HG03039 (cell line): ENCODE results near the gene PAX8.

Source experiments
- ATAC-seq: cut with Tn5 transposase; IDR thresholded peaks from one replicate; pipeline ENCODE4 v1.9.1; 2021; ENCODE audit warnings: mild to moderate bottlenecking, moderate library complexity; ENCODE audit not compliant: unreplicated experiment

PAX8 gene

DNA sequence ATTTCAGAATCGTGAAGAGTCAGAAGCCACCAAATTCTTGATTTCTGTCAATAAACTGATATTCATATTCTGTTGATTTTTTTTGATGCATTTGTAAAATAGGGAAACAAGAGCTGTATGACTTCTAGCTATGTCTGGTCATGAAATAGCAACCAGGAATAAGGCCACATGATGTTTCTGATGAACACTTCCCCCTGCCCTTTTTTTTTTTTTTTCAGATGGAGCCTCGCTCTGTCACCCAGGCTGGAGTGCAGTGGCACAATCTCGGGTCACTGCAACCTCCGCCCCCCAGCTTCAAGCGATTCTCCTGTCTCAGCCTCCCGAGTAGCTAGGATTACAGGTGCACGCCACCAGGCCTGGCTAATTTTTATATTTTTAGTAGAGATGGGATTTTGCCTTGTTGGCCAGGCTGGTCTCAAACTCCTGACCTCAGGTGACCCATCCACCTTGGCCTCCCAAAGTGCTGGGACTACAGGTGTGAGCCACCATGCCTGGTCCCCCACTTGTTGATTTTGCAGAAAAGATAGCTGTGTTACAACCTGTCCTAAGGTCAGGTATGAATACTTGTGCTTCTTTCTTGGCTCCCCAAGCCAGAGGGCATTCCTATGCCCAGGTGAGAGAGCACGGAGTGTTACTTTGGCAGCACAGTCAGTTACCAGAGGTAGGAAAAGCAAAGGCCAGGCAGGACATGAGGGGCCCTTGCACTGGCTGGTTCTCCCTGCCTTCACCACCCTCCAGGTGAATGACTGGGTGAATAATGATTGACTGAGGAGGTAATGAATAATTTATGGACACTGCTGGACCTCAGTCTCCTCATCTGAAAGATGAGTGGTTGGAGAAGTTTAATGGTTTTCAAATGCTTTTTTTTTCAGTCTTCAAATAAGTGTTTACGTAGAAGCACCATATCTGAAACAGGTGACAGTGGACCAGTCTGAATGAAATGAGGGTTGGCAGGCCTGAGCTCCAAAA, 39.6 kb downstream of the PAX8 start:
- ATAC-seq, result no peak

DNA sequence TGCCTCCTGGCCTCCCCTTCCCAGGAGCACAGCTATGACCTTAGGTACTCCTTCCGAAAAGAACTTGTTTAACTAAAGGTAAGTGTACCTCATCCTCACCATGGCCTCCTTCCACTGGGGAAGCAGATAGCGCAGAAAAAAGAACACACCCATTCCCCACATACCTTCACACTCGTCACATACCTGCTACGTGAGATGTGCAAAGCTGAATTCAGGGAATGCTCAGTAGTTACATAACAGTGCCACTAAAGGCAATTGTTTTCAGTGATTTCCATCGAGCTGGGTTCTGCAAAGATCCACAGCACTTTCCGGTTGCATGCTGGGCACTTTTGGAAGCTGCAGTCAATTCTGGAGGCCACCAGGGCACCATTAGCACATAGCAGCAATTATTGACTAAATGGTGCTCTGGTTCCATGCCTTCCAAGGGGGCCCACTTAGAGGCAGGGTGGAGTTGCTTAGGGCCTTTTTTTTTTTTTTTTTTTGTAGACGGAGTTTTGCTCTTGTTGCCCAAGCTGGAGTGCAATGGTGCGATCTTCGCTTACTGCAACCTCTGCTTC, 41.0 kb downstream of the PAX8 start:
- no peak for ATAC-seq

DNA sequence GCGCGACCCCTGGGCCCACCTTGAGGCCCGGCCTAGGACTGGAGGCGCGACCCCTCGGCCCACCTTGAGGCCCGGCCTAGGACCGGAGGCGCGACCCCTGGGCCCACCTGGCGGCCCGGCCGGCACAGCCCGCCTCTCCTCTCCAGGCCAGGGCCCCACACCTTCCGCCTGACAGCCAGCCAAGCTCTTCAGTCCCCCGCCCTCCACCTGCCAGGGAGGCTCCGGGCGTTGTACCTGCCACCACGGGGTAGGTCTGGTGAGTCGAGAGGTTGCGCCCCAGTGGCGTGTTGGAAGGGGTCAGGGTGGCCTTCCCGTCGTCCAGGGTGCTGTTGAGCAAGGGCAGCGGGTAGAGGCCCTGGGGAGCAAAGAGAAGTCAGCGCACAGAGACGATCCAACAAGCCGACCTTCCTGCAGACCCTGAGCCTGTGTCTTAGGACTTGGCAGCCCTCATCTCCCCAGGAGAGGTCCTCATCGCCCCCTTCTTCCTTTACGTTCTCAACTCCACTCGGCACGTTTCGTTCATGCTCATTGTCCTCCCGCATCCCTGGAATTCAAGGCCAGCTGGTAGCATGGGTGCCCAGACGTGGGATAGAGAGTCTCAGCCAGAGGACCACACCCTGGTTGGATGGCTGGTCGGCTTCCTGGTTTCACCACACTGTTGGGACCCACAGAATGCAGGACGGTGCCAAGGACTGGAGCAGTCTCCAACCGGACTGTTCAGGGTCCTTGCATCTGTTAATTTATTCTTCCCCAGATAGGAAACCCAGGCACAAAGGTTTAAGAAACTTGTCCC, 42.2 kb downstream of the PAX8 start:
- ATAC-seq, result no peak

DNA sequence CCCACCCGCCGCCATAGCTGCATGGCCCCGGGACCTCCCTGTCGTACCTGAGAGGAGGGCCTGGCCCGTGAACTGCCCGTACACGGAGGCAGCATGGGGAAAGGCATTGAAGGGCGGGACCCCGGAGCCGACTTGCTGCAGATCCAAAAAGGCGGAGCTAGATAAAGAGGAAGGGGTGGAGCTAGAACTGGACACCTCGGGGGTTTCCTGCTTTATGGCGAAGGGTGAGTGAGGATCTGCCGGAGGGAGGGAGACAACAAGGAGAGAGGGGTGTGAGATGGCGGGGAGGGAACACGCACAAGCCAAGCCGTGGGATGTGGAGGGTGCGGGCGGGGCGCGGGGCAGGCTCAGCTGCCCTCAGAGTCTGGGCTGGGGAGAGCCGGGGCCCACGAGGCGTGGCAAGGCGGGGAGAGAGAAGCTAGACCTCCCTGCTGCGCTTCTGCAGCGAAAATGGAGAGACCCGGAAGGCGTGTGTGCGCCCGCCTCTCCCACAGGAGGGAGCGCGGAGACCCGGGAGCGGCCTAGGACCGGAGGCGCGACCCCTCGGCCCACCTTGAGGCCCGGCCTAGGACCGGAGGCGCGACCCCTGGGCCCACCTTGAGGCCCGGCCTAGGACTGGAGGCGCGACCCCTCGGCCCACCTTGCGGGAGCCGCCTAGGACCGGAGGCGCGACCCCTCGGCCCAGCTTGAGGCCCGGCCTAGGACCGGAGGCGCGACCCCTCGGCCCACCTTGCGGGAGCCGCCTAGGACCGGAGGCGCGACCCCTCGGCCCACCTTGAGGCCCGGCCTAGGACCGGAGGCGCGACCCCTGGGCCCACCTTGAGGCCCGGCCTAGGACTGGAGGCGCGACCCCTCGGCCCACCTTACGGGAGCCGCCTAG, 43.1 kb downstream of the PAX8 start:
- peak; percentile 78 for ATAC-seq

DNA sequence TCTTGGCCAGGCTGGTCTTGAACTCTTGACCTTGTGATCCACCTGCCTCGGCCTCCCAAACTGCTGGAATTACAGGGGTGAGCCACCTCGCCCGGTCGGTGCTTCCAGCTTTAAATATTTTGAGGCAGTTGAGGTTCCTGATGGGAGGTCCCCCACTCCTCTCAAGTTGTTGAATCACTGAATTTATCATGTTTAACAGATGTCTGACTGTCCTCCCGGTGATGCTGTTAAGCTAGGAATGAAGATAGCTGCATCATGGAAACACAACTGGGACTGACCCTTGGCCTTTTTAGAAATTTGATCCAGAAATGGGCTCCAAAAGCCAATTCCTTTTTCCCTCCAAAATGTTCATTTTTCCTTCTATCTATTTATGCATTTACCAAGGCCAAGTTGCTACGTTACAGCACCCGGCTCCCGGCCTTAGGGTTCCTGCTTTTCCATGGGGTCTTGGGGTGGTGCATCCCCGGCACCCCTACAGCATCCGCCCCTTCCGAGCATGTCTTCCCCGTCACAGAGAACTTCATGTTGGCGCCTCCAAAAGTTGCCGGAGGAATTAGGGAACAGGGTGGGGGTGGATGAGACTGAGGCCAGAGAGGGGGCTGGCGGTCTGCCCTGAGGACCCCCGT, 43.9 kb downstream of the PAX8 start:
- ATAC-seq, result no peak

DNA sequence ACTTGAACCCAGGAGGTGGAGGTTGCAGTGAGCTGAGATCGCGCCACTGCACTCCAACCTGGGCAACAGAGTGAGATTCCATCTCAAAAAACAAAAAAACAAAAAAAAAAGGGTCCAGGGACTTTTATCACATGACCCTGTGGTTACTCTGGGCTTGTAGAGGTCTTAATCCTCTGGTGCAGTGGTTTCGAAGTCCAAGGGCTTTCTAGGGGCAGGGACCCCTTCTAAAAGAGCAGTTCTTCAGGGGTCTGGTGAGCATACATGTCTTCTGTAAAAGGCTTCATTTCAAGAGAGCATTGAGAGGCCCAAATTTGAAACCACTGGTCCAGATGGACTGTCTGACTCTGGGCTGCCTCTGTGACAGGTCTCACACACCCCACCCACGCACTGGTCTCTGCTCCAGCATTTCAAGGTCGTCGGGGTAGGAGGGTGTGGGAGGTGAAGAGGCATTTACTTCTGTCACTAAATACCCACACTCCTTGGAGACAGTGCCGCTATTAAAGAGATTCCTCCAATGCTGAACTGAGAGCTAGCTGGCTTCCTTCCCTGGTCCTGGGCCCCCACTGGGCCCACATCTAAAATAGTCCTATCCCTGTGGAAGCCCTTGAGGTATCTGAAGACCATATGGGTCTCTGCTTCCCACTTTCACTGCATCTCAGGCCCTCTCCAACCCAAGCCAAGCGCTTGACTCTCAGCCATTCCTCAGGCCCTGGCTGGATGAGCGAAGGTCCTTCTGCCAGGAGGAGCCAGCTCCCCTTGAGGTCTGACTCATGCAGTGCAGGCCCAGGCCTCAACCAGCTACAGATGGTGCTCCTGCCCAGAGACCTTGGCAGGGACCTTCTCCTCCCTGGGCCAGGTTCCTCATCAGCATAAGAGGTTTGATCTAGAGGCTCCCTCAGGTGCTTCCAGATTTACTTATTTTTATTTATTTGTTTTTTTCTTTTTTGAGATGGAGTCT, 44.8 kb downstream of the PAX8 start:
- ATAC-seq, result no peak

DNA sequence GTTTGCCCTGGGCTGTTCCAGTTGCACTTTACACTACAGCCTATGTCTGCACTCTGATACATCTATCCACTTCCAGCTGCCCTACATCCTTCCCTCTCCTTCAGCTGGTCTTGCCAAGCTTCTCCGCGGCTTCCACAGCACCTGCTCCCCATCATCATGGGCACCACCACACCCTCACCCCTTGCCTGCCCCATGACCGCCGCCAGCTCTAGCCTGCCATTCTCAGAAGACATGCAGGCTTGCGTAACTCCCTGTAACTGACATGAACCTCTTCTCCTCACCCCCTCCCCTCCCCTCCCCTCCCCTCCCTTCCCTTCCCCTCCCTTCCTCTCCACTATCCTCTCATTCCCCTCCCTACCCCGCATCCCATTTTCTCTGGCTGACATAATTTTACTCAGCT, 46.0 kb downstream of the PAX8 start:
- ATAC-seq, result no peak

DNA sequence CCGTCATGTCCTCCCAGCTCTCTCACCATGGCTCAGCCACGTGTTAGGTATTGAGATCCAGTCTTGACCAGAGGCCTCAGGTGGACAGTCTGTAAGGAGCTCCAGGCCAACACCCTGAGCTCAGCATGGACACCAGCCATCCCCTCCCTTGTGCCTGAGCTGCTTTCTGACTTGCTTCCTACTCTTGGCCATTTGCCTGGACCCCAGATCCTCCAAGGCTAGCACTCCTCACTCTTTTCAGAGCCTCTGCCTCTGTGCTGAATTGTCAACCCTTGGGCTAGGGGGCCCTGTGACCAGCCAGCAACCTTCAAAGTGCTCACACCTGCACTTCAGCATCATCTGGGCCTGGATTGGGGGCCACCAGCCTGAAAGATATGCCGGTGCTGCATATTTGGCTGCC, 46.6 kb downstream of the PAX8 start:
- no peak for ATAC-seq

DNA sequence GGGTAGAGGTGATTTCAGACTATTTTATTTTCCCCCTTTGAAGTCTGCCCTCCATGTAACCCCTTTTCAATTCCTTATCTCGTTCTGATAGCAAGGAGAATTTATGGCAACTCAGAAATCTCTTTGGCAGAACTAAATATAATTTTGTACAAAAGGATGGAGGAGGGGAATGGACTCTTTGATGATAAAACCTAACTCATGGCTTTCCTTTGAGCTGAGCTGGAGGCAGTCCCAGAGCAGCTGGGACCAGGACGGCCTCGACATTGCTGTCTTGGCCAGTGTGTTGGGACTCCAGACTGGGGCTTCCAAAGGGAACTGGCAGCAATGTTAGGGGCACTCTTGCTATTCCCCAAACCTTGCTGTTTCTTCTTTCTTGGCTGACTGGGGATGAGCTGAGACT, 47.7 kb downstream of the PAX8 start:
- no peak for ATAC-seq

DNA sequence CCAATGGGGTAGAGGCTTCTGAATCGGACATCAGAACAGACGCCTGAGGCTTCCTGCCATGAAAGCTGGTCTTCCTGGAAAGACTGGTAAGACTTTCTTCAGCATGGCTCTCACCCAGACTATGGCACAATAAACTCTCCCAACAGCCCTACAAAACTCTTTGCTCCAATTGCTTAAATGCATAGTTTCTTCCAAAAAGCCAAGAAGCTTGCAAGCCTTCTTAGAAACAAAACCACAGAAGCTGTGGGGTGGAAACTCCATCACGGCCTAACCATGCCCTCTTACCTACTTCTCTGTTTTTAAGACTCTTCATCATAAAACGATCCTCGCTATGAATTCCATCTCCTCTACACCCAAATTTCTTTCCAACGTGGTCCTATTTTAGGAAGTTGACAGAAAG, 48.2 kb downstream of the PAX8 start:
- ATAC-seq, result no peak

DNA sequence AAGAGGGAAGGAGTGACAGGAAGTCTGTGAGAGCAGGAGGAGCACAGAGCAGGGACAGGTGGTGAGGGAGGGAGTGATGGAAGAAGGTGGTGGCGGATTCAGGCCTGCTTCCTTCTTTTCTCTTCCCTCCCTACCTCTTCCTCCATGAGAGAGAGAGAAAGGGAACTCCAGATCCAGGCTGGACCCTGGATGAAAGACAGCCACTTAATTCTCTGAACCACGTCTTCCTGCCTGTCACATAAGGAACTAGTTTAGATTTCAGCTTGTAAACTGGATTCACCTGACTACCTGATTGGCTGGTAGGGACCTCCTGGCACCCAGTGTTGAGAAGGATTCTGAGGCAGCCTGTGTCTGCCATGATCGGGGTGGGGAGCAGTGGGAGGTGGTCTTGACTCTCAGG, 48.9 kb downstream of the PAX8 start:
- ATAC-seq, result no peak

DNA sequence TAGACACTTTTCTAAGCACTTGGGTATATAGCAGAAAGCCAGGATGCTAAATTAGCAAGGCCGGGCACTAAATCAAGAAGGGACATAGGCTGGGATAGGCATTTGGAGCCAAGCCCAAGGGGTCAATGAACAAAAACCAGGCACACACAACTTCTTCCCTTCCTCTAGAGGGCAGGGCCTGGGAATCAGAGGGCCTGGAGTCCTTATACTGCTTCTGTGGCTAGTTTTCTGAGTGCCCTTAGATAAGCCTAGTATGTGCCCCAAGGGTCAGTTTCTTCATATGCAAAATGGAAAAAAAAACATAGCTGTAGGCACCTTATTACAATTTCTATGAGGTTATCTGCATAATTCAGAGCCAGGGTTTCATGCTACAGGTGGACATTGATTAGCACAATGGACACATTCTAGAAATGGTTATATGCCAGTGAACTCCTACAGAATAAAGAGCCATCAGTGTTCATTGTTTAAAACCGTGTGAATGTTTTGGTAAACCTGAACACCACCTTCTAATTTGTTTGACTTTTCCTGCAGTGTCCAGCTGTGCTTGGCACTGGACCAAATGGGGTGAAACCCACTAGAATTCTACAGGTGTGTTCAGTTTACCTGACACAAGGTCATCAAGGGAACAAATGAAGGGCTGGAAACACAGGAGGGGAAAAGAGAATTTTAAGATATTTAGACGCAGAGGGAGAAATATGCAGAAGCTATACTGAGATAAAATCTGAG, 49.6 kb downstream of the PAX8 start:
- ATAC-seq, result no peak

DNA sequence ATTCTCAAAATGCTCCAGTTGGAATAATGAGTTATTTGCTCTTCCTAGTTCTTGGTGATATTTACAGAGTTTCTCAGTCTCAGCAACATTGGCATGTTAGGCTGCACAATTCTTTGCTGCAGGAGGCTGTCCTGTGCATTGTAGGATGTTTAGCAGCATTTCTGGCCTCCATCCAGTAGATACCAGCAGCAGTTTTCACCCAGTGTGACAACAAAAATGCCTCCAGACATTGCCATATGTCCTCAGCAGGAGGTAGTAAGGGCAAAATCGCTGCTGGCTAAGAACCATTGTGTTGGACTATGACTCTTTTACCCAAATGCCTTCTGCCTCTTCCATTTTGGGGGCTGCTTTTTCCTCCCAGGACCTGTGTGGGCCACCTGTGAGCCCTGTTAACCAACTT, 50.4 kb downstream of the PAX8 start:
- no peak for ATAC-seq

DNA sequence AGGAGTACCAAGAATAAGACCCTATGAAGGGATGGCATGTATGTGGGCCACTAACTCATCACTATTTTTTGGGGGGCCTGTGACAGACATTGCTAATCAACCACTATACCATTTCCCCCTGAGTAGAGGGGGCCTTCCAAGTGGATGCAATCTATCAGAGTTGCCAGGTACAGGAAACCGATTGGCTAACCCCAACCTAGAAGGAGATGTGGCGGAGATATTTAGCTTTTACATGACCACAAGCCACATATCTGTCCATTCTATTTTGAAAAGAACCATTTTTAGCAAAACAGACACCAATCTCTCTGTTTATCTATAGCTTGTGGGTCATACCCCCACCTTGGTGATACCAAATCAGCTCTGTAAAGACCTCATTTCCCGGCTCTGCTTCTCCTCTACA, 51.0 kb downstream of the PAX8 start:
- ATAC-seq, result no peak

DNA sequence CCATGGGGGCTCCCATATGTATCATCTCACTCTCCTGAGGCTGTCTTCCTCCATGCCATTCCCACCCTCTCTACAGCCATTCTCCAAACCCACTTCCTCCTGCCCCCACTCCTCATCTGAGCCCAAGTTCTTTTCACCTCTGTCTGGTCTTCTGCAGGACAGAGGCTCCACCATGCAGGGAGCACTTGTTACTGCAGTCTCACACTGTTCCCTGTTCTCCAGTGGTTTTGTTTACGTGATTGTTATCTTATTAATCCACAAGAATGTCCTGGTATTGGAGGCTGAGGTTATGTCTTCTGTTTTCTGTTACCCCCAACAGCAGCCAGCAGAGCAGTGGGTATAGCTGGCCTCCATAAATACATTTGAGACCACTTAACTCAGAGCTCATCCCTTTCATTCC, 51.4 kb downstream of the PAX8 start:
- no peak for ATAC-seq

DNA sequence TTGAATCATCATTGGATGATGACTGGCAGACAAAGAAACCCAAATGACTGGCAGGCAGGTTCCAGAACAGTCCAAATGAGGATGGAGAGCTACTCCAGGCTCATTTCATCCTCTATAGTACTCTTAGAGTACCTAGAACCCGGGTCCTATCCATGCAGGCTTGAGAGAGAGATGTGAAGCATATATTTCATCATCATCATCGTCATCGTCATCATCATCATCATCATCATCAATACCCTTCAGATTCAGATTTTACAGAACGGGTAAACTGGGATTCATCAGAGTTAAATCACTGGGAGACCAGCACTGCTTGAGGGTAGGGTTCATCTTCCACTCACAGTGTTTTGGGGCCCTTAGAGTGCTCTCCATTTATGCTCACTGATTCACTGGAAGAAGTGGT, 52.3 kb downstream of the PAX8 start:
- ATAC-seq, result no peak

DNA sequence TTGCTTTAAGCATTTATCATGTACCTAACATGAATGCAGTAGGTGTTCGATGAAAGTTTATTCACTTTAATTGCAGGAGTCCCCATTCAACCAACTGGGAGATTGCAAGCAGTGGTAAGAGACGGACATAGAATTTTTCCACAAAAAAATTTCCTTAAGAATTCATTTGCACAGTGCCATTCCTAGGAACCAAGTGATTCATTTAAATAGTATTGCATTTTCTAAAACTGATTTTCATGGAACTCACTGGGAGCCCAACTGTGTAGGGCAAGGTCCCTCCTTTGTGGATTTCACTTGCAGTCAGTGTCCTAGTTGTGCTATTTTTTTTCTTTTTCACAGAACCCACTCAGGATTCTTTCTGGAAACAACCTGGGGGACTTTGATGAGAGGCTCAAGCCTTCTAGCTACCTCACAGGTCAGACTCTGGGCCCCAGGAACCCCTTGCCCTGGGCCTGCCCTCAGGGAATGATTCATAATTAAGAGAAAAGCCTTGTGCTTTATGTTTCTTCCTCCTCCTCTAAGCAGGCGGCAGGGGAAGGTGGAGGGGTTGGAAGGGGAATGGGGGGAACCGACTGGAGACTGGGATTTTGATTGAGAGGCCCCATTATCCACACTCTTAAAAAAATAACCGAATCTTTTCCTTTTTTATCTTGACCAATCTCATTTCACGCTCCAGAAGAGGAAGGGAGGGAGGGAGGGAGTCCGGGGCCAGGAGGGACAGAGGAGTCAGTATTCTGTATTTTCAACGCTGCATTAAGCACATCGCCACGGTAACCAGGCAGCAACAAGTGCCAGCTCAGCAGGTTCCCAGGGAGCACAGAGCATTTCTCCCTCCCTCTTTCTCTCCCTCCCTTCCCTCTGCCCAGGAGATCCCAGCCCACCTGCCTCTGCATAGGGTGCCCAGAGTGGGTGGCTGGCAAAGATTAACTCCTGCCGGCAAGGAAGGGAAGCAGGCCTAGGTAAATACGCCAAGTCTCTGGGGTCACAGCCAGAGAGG, 53.2 kb downstream of the PAX8 start:
- ATAC-seq, result no peak
